Measurements from ENCODE around the gene NUP210L. TPM values are rescaled to one million over a fixed set of nuclear protein-coding genes. Genes with fewer than 3 reads are reported as not detected.

Gene NUP210L
- polyA plus RNA-seq, 3 donors, result 0.03 to 0.04 (median 0.04) TPM

DNA sequence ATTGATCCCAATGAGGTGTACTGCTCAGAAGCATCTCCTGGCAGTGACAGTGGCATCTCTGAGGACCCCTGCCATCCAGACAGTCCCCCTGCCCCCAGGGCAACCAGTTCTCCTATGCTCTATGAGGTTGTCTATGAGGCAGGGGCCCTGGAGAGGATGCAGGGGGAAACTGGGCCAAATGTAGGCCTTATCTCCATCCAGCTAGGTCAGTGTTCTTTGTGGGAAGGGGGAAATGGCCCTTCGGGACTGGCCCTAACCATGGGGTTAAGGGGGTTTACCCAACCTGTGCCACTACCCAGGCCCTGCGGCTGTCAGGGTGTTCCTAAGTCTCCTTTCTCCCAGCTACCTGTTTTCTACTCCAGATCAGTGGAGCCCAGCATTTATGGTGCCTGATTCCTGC, 185.9 kb downstream of the NUP210L start:
- DNase-seq (ENCODE audit: low read depth in 3 of 3, low spot score in 2 of 3), result no peak

DNA sequence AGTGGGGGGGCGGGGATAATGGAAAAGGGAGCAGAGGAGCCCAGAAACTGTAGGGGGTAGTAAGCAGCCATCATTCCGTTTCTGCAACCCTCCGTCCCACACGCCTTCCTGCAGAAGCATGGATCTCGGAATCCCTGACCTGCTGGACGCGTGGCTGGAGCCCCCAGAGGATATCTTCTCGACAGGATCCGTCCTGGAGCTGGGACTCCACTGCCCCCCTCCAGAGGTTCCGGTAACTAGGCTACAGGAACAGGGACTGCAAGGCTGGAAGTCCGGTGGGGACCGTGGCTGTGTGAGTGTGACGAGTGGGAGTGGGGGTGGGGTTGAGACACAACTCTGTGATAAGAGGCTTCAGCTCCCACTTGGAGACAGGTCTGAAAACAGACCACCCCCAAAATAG, 186.5 kb downstream of the NUP210L start:
- no peak for DNase-seq (ENCODE audit: low read depth in 3 of 3, low spot score in 2 of 3)

DNA sequence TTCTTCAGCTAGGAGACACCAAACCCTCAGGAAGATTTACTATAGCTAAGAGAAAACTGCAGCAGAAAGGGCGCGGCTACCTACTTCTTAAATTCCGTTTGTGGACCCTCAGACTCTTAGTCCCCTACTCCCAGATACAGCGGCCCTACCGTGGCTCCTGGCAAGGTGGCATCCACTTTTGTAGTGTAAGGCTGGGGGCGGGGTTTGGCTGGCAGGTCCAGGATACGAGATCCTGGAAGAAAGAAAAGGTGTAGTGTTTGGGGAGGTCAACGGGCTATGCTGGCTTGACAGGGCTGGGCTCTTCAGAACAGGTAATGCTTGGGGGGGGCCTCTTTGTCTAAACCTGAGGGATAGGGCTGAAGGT, 186.9 kb downstream of the NUP210L start:
- no peak for DNase-seq (ENCODE audit: low read depth in 3 of 3, low spot score in 2 of 3)

DNA sequence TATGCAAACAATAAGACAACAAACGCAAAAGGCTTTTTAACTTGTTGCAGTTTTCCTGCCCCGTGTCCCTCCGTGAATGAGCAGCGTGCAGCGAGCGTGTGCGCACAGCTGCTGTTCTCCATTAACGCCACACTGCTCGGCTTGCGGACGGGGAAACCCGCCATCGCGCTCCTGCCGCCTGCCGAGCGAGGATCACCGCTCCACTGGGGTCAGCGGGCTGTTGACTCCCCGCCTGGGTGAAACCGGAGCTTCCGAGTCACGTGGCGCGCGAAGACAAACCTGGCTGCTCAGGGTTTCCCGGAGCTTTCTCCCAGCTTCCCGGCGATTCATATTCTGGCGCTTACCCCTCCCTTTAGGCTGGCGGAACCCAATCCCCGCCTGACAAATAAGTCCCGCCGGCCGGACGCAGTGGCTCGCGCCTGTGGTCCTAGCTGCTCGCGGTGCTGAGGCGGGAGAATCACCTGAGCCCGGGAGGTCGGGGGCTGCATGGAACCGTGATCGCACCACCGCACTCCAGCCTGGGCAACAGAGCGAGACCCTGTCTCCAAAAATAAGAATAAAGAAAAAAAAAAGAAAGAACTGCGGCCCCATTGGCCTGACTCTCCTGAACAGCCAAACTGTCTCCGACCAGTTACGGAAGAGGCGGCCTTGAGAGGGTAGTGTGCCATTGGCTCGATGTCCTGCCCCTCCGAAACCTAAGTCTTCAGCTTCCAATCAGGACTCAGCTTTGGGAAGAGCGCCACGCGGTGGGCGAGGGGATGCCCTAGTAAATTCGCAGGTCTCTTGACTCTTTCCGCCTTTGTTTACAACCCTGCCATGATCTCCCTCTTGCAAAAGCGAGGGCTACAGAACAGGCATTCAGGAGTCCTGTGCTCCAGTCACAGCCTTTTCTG, 187.5 kb downstream of the NUP210L start, which contains the start of gene CREB3L4:
Gene CREB3L4 (plus strand): TSS at position 796 of the 893 bp plus-strand sequence. CDS start 624 bp downstream, outside the sequence.
- peak; percentile 90 to 96 (median 94) for DNase-seq (ENCODE audit: low read depth in 3 of 3, low spot score in 2 of 3)

DNA sequence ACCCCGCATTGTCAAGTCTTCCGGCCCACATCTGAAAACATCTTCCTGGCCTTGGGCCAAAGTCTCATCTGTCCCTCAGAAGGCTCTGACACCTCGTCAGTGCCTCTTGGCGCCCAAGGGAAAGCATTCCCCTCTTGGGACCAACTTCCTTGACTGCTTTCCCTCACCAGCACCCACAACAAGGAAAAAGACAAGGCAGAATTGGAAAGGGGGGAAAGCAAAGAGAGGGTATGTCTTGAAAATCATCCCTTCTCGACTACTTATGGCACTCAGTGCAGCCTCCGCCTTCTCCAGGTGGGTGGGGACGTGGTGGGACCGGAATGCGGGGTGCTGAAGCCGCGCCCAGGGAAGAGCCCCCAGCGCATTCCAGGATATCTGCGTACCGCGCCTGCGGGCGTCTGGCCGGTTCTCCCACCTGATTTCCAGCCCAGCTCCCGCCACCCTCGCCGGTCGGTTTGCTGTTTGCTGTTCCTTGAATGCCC, 191.0 kb downstream of the NUP210L start:
- DNase-seq (ENCODE audit: low read depth in 3 of 3, low spot score in 2 of 3), result no peak

DNA sequence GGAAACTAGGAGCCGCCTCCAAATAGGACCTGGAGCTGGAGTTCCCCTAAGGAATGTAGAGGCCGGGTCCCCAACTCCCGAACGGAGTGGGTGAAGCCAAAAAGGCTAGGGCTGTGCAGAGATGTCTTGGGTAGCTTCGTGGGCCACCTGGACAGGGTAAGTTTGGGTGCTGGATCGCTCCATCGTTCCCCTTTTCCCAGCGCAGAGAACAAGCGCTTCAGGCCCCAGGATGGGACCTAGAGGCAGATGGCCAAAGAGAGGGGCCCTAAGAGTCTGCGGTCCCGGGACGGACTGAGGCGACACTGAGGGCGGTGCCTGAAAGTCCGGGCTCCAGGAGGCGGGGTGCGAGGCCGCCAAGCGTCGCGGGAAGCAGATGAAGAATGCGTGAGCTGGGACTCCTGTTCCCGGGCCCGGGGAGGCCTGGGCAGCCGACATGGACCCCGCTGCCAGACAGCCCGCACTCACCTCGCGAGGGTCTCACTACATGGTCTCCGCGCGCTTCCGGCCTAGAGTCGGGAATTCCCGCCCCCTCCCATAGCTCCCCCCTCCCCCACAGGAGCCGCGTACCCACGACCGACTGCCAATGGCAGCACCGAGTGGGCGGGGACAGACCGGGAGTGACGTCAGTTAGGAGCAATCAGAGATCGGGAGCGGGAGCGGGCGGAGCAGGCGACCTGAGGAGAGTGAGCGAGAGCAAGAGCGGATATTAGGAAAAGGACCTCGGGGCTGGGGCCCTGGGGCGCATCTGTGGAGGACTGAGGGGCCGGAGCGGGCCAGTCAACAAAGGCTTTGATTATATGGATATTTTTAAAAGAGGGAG, 191.6 kb downstream of the NUP210L start, which contains the start of gene SLC39A1:
Gene SLC39A1 (minus strand): TSS at position 508 of the 820 bp plus-strand sequence. CDS start 822 bp downstream, outside the sequence.
- peak; percentile 93 to 98 (median 94) for DNase-seq (ENCODE audit: low read depth in 3 of 3, low spot score in 2 of 3)

DNA sequence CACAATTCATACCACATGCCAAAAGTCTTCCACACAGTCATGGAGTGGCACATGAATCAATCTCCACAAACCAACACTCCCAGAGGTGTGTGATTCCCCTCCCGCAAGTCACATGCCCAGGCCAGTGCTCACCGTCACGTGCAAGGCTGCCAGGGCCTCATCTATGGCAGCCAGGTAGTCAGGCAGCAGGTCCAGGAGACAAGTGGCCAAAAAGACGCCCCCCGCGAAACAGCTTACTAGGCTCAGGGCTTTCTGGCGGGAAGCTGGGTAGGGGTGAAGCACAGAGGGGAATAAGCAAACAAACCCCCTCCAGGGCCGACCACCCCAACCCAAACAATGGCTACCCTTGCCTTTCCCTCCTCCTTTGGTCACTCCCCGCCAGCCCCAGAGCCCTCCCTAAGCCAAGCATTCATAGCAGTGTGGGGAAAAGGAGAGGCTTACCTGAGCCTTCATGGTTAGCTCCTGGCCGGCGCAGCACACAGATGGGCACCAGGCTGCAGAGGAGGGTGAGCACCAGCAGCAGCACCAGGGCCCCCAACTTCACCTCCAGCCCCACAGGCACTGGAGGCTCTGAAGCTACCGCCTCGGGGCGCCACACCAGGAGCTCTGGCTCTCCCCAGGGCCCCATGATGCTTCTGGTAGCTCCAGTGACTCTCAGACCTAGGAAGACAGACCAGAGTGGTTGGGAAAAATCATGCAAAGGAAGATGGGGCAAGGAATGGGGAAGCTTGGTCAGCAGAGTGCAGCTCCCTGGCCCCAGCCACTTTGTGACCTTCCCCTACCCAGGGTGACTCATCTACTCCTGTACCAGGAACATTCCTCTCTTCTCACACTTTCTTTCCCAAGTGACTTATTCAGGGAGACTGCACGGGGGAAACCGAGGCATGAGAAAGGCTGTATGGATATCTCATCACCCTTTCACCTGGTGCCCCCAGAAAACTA, 192.5 kb downstream of the NUP210L start:
- no peak for DNase-seq (ENCODE audit: low read depth in 3 of 3, low spot score in 2 of 3)

DNA sequence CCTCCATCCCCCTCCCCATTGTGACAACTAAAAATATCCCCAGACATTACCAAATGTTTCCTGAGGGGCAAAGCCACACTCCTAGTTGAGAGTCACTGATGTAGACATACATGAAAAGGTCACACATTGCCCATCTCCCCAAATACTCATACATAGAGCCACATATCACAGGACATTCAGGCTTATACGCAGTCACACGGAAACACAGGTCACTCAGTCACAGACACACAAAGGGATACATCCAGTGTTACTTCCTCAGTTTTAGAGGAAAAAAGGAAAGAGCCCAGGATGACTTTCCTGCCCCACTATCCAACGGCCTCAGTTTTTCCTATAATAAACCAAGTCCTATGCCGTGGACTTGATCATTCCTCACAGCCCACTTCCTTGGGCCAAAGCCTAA, 193.5 kb downstream of the NUP210L start:
- no peak for DNase-seq (ENCODE audit: low read depth in 3 of 3, low spot score in 2 of 3)

DNA sequence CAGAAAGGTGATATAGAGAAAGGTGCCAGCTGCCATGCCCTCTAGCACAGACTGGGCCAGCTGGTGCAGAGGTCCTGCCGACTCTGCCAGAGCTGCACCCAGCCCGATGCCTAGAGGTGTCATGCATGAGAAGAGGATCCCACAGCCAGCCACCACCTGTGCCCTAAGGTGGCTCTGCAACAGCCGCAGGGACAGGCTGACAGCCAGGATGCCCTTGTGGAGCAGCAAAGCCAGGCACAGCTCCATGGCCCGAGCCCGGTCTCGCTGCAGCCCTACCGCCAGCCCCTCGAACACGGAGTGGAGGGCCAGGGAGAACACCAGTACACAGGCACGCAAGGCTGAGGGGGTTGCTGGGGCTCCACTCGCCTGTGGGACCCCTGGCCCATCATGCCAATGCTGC, 194.7 kb downstream of the NUP210L start:
- no peak for DNase-seq (ENCODE audit: low read depth in 3 of 3, low spot score in 2 of 3)

DNA sequence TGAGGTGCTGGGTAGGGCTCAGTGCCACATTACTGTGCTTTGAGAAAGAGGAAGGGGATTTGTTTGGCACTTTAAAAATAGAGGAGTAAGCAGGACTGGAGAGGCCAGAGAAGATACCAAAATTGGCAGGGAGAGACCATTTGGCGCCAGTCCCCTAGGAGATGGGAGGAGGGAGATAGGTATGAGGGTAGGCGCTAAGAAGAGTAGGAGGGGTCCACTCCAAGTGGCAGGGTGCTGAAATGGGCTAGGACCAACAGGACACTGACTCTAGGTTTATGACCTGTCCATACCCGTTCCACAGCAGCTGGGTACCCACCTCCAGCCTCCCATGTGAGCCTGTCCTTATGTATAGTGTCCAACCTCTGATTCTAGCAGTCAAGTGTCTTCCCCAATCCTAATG, 195.4 kb downstream of the NUP210L start:
- no peak for DNase-seq (ENCODE audit: low read depth in 3 of 3, low spot score in 2 of 3)

DNA sequence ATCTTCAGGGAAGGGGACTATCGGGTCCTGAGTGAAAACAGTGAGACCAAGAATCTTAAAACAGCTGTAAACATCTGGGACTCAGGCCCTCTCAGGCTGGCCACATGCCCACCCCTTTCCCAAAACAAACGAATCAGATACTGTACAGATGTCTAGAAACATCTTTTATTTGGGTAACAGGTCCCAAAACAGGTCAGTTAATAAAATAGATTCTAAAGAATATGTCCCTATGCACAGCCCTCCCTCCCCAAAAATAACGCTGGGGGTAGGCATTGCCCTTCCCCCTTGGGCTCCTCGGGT, 196.0 kb downstream of the NUP210L start:
- no peak for DNase-seq (ENCODE audit: low read depth in 3 of 3, low spot score in 2 of 3)

DNA sequence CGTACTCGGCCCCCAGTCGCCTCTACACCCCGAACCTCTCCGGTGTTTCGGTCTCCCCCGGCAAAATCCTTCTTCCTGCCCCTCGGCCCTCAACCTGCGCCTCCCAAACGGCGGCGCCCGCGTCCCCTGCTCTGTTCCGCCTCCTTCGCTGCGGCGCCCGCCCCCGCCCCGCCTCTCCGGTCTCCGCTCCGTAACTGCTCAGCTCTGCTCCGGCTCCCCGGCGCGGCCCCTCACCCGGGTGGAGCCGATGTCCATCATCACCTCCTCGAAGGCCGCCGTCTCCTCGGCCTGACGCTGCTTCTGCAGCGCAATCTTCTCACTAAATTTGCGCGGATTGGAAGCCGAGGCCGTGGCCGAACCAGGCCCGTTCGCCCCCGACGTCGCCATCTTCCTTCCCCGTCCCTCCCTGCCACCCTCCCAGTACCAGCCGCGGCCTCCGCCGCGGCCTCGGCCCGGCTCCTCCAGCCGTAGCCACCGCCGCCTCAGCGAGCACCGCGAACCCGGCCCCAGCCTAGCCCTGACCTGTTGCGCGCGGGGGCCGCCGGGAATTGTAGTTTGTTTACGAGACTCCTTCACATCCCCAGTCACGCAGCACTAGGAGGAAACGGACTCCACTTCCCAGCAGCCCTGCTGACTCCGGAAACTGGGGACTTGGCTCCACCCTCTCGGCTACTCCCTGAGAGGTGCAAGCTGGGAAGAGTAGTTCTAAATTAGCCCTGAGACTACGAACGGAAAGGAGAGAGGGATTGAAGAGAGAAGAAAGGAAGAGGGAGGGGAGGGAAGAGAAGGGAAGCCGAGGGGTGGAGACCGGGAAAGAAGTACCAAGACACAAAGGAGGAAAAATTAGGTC, 196.5 kb downstream of the NUP210L start, which contains the start of gene CRTC2:
Gene CRTC2 (minus strand): TSS at position 502 of the 850 bp plus-strand sequence. CDS start 115 bp downstream, at position 387.
- peak; percentile 95 to 98 (median 97) for DNase-seq (ENCODE audit: low read depth in 3 of 3, low spot score in 2 of 3)

DNA sequence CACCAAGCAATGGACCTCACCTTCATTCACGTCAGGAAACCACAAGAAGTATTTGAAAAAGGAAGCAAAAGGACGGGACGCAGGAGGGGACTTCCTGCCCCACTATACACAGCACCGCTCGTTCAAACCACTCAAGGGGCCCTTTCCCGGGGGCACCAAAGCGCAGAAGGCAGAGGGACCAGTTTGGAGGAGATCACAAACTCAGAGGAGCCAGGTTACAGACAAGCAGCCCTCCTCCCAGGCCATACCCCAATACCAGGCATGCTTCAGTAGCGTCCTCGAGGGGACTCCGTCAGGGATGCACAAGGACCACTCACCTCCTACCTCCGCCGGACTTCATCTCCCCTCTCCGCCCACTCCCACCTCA, 197.1 kb downstream of the NUP210L start:
- no peak for DNase-seq (ENCODE audit: low read depth in 3 of 3, low spot score in 2 of 3)

DNA sequence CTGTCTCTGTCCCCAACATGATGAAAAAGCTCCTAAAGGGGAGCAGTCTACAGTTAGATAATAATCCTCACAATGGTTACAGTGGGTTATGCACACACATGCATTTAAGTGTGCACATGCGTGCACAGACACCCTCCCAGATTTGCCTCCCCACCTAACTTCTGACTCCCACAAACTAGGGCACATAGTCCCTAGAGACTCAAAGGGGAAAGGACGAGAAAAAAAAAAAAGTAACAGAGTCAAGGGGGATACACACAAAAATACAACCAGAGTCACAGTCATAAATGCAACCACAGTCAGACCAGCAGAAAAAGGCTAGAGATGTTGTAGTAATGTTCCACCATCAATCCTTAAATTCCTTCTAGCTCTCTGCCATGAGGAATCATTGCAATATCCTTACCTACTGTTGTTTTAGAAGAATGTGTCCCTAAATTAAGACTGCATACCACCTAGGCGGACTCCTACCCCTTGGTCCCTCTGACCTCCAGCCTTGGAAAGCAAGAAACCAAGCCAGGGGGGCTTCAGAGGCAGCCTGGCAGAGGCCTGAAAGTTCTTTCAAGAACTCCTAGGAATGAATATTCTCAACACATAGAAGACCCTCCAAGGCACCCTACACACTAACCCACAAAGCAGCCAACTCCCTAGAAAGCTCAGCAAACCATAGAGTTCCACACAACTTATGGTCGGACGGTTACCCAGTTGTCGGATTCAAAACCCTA, 197.7 kb downstream of the NUP210L start:
- DNase-seq (ENCODE audit: low read depth in 3 of 3, low spot score in 2 of 3), result no peak

DNA sequence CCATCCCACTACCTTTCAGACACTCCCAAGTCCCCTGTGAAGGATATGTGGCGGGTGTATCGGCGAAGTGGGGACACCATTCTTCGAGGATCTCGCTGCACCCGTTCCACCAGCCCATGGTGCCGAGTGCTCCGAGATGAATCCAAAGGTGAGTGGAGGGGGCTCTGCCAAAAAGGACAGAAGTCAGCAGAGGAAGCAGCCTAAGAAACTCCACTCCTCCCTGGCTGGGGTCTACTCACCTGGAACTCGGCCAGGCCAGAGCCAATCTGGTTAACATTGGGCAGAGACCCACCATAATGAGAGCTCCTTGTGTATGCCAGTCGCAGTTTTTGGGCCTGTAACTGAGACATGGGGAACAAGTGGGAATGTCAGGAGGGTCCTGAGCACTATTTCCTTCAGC, 200.0 kb downstream of the NUP210L start:
- DNase-seq (ENCODE audit: low read depth in 3 of 3, low spot score in 2 of 3), result no peak

DNA sequence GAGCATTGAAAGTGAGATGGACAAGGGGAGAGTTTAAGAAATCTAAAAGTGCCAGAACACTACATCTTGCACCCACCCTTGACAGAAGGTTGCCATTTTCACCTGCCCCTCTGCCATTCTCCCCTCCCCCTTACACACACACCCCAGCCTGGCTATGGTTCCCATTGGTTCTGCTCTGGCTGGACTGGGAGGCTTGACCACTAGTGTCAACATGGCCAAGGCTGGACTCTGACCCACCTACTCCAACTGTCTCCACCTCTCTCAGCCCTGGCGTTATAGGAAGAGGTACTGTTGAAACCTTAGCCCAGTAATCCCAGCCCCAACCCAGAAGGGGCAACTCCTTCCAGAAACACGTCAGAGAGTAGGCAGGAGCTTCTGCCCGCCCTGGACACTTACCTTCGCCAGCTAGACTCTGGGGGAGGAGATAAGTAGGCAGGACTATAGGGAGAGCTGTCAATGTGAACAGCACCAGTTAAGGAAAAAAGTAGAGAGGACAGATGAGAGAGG, 201.0 kb downstream of the NUP210L start:
- no peak for DNase-seq (ENCODE audit: low read depth in 3 of 3, low spot score in 2 of 3)

DNA sequence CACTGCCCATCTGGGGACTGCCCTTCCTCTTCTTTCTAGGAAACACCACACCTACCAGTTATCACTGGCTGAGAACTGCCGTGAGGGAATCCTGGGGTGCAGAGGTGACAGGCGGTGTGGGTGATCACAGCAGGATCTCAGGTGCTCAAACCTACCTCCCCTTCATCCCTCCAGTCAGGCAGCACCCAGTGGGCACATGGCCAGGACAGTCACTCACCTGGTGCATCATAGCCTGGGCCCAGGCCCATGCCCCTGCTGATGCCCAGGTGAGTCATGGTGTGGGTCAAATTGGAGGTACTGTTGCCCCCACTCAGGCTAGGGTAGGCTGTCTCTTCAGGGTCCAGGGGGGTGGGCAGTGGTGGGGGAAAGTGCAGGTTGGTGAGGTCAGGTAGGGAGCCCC, 203.1 kb downstream of the NUP210L start:
- no peak for DNase-seq (ENCODE audit: low read depth in 3 of 3, low spot score in 2 of 3)

DNA sequence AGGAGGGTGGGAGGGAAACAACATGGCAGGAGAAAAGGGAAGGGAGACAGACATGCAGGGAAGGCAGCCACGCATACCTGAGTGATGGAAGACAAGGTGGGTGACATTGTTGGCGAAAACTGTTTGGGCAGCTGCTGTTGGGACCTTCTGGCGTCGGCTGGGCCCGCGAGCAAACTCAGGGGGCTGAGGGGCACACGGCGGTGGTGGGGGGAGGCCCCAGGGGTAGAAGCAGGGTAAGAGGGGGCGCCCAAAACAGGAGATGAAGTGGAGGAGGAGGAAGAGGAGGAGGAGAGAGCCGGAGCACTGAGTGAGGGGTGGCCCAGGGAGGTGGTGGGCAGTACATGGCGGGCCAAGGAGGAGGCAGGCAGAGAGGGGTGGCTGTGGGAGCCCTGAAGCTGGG, 203.7 kb downstream of the NUP210L start:
- DNase-seq (ENCODE audit: low read depth in 3 of 3, low spot score in 2 of 3), result no peak
